IMR-90 (cell line): ENCODE results near the gene DNAJC4. TPM values are rescaled to one million over a fixed set of nuclear protein-coding genes. Genes with fewer than 3 reads are reported as not detected.

Experiments used
- BHLHE40 ChIP-seq: fragments of 150-350 bp; IDR thresholded peaks from 2 replicates; pipeline ENCODE4 v1.6.1; 2016; ENCODE audit warnings: mild to moderate bottlenecking, low read depth, low read length
- CEBPB ChIP-seq: IDR thresholded peaks from 2 replicates; pipeline ENCODE4 v1.6.1; 2012; ENCODE audit warnings: low read depth, low read length, improper control_type of control experiment
- CHD1 ChIP-seq: IDR thresholded peaks from 2 replicates; pipeline ENCODE4 v1.6.1; 2012; ENCODE audit warnings: low read depth, low read length, improper control_type of control experiment
- ELK1 ChIP-seq: fragments of 150-350 bp; IDR thresholded peaks from 2 replicates; pipeline ENCODE4 v1.6.1; 2016; ENCODE audit warnings: low read depth, mild to moderate bottlenecking, low read length, moderate library complexity, borderline replicate concordance
- MAZ ChIP-seq: IDR thresholded peaks from 2 replicates; pipeline ENCODE4 v1.6.1; 2012; ENCODE audit warnings: low read depth, mild to moderate bottlenecking, low read length, improper control_type of control experiment, moderate library complexity, borderline replicate concordance
- MXI1 ChIP-seq: IDR thresholded peaks from 2 replicates; pipeline ENCODE4 v1.6.1; 2012; ENCODE audit warnings: low read depth, mild to moderate bottlenecking, low read length, moderate library complexity, borderline replicate concordance
- POLR2A ChIP-seq: IDR thresholded peaks from 2 replicates; pipeline ENCODE4 v1.6.1; 2012; ENCODE audit warnings: mild to moderate bottlenecking, low read depth, low read length
- RFX5 ChIP-seq: IDR thresholded peaks from 2 replicates; pipeline ENCODE4 v1.8.0; 2012; ENCODE audit warnings: low read depth, mild to moderate bottlenecking, low read length, moderate library complexity
- polyA plus RNA-seq, 3 experiments: library from polyadenylated mRNA; depleted of rRNA; stranded (reverse); fragments of >200 nt; gene quantifications; 2 replicates each; pipeline ENCODE4 v1.2.3, GENCODE V29; 2012; ENCODE audit warnings: low replicate concordance in 1 of 3
- total RNA-seq: library from RNA; depleted of rRNA; stranded (reverse); fragments of >200 nt; gene quantifications from 2 replicates; pipeline ENCODE4 v1.2.3, GENCODE V29; 2012

The DNAJC4 gene
- total and polyA plus RNA-seq, 2 of the 4 experiments (the other 2 are of a cell fraction), result 2.2 to 22.8 TPM

- TF ChIP-seq ELK1, result no peak
- no peak for TF ChIP-seq MAZ
- no peak for TF ChIP-seq CHD1
- TF ChIP-seq POLR2A, result no peak
- TF ChIP-seq CEBPB, result no peak
- TF ChIP-seq BHLHE40, result no peak
- no peak for TF ChIP-seq MXI1
- no peak for TF ChIP-seq RFX5
Measured at GRCh38 chr11:64237484-64237951, 7.2 kb downstream of the DNAJC4 start (continued).
